ENCODE data around the gene FGD5.
"Not testable (repeated sequence)": the region's sequence is repeated elsewhere in the genome, so short reads cannot be mapped to it uniquely, and the experiment has no call there.

Gene FGD5

DNA sequence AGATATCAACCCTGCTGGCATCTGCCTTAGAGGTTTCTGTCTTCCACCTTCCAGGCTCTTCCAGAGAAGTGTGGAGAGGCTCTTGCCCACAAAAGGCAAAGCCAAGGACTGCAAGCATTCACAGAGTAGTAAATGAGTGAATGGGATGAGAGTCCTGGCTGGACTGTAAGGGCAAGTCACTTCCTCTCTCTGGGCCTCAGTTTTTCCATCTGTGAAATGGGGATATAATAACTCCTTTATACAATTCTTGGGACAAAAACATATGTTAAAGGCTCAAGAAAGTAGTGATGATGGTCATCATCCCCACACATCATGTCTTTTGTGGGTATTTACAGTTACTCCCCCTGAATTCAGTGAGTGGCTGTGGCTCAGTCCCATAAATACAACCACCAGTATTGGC, 10.7 kb upstream of the FGD5 start:
- no peak for DNase-seq

GRCh38 chr3:14808502-14809266, 10.1 kb upstream of the FGD5 start:
- DNase-seq: no peak

DNA sequence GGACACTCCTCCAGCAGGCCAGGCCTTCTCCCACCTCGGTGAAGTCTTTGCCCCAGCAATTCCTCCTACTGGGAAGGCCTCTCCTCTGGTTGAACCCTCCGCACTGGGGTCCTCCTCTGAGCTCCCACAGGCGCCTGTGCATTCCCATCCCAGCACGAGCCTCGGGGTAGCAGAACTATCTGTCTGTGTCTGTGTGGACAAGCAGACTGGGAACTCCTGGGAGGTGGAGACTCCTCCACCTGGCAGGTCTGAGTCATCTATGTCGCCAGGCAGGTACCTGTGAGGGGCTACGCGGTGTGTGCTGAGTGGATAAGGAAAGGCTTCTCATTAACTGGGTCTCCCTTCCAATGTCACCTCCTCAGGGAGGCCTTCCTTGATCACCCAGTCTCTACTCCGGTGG, 9.2 kb upstream of the FGD5 start:
- DNase-seq: not testable (repeated sequence)

DNA sequence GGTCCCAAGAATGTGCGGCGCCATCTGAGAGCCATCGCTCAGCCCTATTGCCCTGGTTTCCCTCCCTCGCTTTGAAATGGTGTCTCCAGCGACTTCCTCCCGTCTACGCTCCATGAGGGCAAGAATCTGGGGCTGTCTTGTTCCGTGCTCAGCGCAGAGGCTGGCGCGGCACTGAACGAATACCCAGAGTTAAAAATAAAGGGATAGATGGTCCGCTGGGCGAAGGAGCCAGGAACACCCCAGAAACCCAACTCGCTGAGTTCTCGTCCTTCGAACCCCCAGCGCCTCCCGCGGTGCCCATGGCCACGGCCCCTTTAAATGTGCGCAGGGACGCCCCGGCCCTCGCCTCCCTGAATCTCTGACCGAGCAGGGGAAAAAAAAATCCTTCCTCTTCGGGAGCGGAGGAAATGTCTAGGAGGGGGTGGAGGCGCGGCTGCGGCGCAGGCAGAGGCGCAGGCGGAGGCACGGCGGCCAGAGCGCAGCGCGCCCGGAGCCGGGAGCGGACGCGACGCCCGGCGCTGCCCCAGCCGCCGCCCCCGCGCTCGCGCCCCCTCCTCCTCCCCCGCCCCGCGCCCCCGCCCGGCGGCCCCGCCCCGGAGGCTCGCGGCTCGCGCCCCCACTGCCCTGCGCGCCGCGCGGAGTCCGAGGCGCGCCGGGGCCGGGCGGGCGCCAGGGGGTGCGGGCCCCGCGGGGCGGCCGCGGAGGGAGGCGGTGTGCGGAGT, 8.5 kb upstream of the FGD5 start:
- DNase-seq: no peak

- no peak for DNase-seq
Measured at GRCh38 chr3:14810801-14811661, 7.7 kb upstream of the FGD5 start.

GRCh38 chr3:14811684-14812083, 7.1 kb upstream of the FGD5 start:
- DNase-seq: no peak

DNA sequence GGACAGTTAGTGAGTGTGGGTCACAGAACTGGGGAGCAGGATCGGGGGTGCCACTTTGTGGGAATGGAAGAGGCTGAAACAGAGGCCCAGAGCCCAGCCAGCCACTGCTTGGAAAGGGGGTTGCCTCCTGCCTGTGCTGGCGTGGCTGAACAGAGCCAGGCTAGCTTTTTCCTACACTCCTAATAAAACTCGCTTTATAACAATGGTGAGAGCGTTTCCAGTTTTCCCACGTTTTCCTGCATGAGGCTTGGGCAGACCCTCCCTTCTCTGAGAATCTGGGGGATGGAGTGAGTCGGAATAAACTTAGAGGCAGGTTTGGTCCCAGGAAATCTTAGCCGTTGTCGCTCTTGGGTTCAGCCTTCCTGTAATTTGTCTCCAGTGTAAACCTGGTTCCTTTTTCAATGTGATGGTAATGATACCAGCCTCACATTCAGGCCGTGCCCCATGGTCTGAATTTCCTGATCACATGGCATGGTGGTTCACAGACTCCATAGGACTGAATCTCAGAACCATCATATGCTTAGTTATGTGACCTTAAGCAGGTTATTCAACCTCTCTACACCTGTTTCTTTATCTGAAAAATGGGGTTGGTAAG, 6.5 kb upstream of the FGD5 start:
- DNase-seq: no peak

DNA sequence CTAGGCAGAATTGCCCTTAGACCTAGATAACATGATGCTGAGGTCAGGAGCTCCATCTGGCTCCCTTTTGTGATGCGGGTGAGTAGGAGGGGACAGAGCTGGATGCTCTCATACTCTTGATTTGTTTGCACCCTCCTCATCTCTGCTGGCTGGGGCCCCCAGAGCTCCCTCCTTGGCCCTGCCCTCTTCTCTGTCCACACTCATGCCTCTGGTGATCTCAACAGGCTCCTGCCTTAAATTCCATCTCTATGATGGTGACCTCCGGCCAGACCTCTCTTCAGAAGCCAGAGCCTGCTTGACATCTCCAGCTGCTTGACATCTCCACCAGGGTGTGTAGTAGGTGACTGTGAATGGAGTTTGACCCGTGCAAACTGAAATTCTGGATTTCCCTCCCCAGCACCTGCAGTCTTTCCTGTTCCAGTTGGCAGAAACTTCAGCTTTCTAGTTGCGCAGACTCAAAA, 4.3 kb upstream of the FGD5 start:
- no peak for DNase-seq

DNA sequence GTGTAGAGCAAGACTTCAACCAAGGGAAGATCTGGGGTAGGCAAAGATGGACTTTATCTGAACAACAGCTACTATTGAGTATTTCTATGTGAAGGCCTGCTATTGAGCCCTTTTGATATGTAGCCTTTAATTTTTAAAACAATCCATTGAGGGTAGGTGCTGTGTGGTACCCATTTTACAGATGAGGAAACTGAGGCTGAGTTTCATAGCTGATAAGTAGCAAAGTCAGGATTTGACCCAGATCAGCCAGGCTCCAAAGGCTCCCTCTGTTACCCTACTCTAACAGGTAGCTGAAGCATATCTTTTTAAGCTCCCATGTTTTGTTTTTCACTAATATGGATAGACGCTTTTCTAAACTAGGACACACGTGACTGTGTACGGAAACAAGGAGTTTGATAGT, 2.4 kb upstream of the FGD5 start:
- DNase-seq: no peak

GRCh38 chr3:14819671-14820070, 909 bp downstream of the FGD5 start:
- DNase-seq: no peak

- no peak for DNase-seq
Measured at GRCh38 chr3:14820156-14820555, 1.4 kb downstream of the FGD5 start.

- no peak for DNase-seq
Measured at GRCh38 chr3:14821151-14821550, 2.4 kb downstream of the FGD5 start.

DNA sequence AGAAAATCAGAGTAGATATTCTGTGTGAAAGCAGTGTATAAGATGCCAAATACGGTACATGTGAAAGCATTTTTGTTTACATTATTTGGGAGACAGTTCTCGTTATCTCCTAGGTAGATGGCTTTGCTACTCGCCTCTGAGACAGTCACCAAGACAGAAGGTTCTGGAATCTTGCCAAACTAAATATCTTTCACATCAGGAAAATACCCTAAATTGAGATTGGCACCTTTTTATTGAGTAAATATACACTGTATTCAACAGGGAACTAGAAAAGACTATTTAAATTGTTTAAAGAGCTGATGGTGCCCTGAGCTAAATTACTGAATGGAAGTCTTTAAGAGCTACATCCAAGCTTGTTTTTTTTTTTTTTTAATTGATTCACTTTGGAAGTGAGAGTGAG, 3.4 kb downstream of the FGD5 start:
- DNase-seq: no peak

DNA sequence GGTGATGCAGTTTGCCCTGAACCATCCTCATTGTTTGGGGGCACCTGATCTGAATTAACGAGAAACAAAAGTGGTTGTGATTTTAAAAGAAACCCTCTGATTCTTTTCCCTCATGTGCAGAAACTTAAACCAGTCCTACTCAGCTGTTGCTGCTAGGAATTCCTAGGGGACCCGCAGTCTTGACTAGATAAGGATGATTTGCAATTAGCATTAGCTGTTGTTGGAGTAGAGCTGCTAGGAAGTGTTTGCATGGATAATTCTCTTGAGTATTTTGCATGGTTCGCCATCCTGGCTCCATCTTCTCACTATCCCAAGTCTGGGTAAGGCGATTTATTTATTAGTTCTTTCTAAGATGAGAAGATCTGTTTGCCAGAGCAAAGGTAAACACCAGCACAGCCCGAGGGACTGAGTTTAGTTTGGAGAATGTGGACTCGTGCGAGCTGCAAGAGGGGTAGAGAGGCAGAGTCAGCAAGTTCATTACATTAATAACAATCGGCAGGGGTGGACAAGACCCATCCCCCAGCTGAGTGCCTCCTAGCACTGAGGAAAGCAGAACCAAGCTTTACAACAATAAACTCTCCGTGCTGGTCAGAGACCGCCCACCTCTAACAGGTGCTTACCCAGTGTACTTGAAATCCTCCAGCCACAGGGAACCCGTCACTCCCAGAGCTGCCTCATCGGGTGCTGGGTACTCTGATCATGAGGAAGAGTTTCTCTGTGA, 4.1 kb downstream of the FGD5 start:
- no peak for DNase-seq

DNA sequence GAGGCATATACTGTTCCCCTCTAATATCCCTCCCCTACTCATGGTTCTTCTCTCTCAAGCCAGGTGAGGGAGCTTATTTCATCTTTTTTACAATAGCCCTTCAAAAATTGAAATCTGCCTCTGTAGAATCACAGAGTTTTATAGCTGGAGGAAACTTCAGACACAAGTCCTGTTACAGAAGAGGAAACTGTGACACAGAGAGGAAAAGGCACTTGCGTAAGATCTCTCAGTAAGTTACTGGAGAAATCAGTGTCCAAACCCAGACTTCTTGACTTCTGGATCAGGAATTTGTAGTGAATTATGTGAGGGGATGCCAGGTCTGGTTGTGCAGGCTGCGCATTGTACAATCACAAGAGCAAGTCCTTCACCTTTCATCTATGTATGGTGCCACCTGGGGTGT, 4.6 kb downstream of the FGD5 start:
- DNase-seq: no peak

GRCh38 chr3:14823910-14824629, 5.3 kb downstream of the FGD5 start:
- DNase-seq: no peak

DNA sequence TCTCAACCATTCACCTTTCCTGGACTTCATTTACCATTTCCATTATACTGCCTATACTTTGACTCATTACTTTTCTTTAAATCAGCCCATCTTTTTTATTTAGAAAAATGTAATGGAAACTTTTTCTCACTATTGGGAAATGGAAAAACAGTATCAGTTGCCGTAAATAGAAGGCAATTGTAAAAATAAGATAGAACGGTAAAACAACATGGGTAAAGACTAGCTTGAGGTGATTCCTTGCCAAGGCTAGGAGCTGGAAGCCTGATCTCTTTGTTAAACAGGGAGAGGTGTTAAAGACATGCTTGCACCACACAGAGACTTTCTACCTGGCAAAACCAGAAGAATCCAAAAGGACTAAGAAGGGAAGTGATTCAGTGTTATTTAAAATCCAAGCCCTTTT, 5.9 kb downstream of the FGD5 start:
- DNase-seq: no peak

DNA sequence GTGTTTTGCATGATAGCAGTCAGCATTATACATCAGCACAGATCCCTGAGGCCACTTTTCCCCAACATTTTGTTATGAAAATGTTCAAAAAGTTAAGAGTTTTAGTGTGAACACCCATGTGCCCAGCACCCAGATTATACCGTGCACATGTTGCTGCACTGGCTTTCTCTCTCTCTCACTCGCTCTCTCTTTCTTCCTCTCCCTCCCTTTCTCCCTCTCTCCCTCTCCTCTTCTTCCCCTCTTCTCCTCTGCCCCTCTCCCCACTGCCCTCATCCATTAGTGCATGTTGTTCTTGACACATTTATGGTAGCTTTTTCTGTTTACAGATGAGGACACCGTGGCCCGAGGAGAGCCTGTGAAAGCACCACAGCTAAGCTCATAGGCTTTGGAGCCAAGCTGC, 7.3 kb downstream of the FGD5 start:
- no peak for DNase-seq

- no peak for DNase-seq
Measured at GRCh38 chr3:14827776-14828175, 9.0 kb downstream of the FGD5 start.

DNA sequence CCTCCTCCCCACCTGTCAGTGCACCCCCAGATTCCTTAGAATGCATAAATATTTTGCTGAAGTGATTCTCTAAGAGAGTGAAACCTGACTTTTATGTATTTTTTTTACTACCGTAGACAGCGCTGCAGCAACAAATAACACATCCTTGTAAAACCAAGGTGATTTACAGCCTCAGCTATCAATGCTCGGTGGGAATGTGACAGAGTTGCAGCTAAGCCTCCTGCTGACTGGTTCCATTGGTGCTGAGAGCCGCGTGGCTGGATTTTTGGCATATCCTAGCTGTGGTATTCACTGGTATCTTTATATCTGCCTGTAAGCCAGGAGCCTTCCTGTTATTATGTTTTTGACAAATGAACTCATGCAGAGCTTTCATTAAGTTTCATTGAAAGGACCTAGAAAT, 11.0 kb downstream of the FGD5 start:
- no peak for DNase-seq

- DNase-seq: no peak
Measured at GRCh38 chr3:14831916-14832450, 13.2 kb downstream of the FGD5 start.
